K562 (cell line): ENCODE measurements around the gene TCF12. TPM values are rescaled to one million over a fixed set of nuclear protein-coding genes. Genes with fewer than 3 reads are reported as not detected.

ENCODE experiments used
- ATAC-seq: fragments of 200-7000 bp; cut with Tn5 transposase; 3 replicates; pipeline ENCODE4 v1.9.1; 2020; ENCODE audit warnings: moderate library complexity
- BruUV-seq: library from RNA; stranded (reverse); fragments of 400-500 nt; replicated peaks from 2 replicates; lab custom pipeline; 2021; lab: Mats Ljungman, UMichigan
- CTCF ChIA-PET: fragments of 300-600 bp; formaldehyde crosslinking; extraction: SDS; loops from one replicate; lab custom pipeline; 2021; ENCODE audit warnings: low intra/inter-chr PET ratio; lab: Yijun Ruan, JAX
- POLR2A ChIA-PET: fragments of 300-600, 350-650 bp; sonication (Branson Sonifier 250); formaldehyde crosslinking; extraction: SDS; loops from one replicate; lab custom pipeline; 2021; ENCODE audit warnings: antibody characterized with exemption, inconsistent platforms; lab: Yijun Ruan, JAX
- DNase-seq, 4 experiments: peaks; one replicate each; pipeline versions ENCODE4 v3.0.0 to v3.0.0-alpha.2; 2011 to 2018; ENCODE audit warnings: low spot score in 3 of 4, mixed read lengths in 3 of 4; ENCODE audit errors: extremely low read depth in 1 of 4
- FAIRE-seq: peaks from 2 replicates; lab custom pipeline; 2011; peaks lifted over from hg19 to GRCh38; lab: Jason Lieb, UNC
- H2AFZ ChIP-seq: 2 replicates; pipeline ENCODE4 v1.6.0; 2011; ENCODE audit warnings: low read depth, low read length, control low read depth, inconsistent platforms
- H3K27ac ChIP-seq: fragments of 200-600 bp; 3 replicates; pipeline ENCODE4 v1.8.0; 2011; ENCODE audit warnings: low read depth, mild to moderate bottlenecking, control low read depth, inconsistent platforms, low read length, moderate library complexity, mixed read lengths; ENCODE audit errors: extremely low read depth
- H3K27me3 ChIP-seq, 2 experiments: fragments of 300-600 bp in 1 of 2; 2 replicates in 1 of 2; 3 replicates in 1 of 2; pipeline versions ENCODE4 v1.6.0 to v1.8.0; 2011; ENCODE audit warnings: inconsistent platforms in 2 of 2, low read length in 2 of 2, mild to moderate bottlenecking in 1 of 2, mixed read lengths in 1 of 2, moderate library complexity in 1 of 2; ENCODE audit not compliant: control insufficient read depth in 2 of 2, insufficient read depth in 2 of 2
- H3K36me3 ChIP-seq: fragments of 300-600 bp; 3 replicates; pipeline ENCODE4 v1.8.0; 2011; ENCODE audit warnings: mild to moderate bottlenecking, low read length, inconsistent platforms; ENCODE audit not compliant: control insufficient read depth, insufficient read depth
- H3K4me1 ChIP-seq, 2 experiments: fragments of 200-600 bp in 1 of 2; replicated peaks in 1 of 2; 2 replicates in 1 of 2; 3 replicates in 1 of 2; pipeline versions ENCODE4 v1.5.1 to v1.8.0; 2011; ENCODE audit warnings: inconsistent platforms in 2 of 2, low read length in 2 of 2, mild to moderate bottlenecking in 1 of 2, mixed read lengths in 1 of 2, moderate library complexity in 1 of 2; ENCODE audit not compliant: control insufficient read depth in 2 of 2, insufficient read depth in 2 of 2
- H3K4me2 ChIP-seq: 2 replicates; pipeline ENCODE4 v1.6.1; 2011; ENCODE audit warnings: low read length, control low read depth, inconsistent platforms, mixed read lengths; ENCODE audit not compliant: insufficient read depth
- H3K4me3 ChIP-seq: fragments of 200-600 bp; sonication (generic), shearing (Covaris generic); 2 replicates; pipeline ENCODE4 v1.5.1; 2016; ENCODE audit warnings: control low read depth, inconsistent platforms
- H3K79me2 ChIP-seq: fragments of 200-600 bp; 3 replicates; pipeline ENCODE4 v1.8.0; 2011; ENCODE audit warnings: low read length, inconsistent platforms; ENCODE audit not compliant: control insufficient read depth, insufficient read depth
- H3K9ac ChIP-seq, 2 experiments: 2 replicates each; pipeline versions ENCODE4 v1.6.0 to v1.6.1; 2011; ENCODE audit warnings: low read depth in 2 of 2, low read length in 2 of 2, control low read depth in 1 of 2, inconsistent platforms in 1 of 2, mild to moderate bottlenecking in 1 of 2, mixed read lengths in 1 of 2; ENCODE audit not compliant: insufficient read depth in 1 of 2
- H3K9me1 ChIP-seq: one replicate; pipeline ENCODE4 v1.6.0; 2011; ENCODE audit warnings: inconsistent platforms, mild to moderate bottlenecking, low read length, moderate library complexity; ENCODE audit not compliant: control insufficient read depth, insufficient read depth
- H3K9me3 ChIP-seq: replicated peaks from 2 replicates; pipeline ENCODE4 v1.5.1; 2011; ENCODE audit warnings: low read depth, low read length, inconsistent platforms; ENCODE audit not compliant: control insufficient read depth, insufficient read depth
- H4K20me1 ChIP-seq: replicated peaks from 2 replicates; pipeline ENCODE4 v1.6.1; 2011; ENCODE audit warnings: low read length, inconsistent platforms, mixed read lengths; ENCODE audit not compliant: control insufficient read depth, insufficient read depth
- DACH1 ChIP-seq: fragments of 450-650 bp; IDR thresholded peaks from 2 replicates; pipeline ENCODE4 v1.6.1; 2018; ENCODE audit not compliant: partially characterized antibody
- ETV6 ChIP-seq, 3 experiments: fragments of 150-350 bp in 1 of 3; sonication (generic) in 1 of 3; formaldehyde crosslinking in 1 of 3; IDR thresholded peaks; 2 replicates each; pipeline versions ENCODE4 v1.6.1 to v1.8.0; 2014 to 2022; ENCODE audit warnings: borderline replicate concordance in 2 of 3, low read depth in 2 of 3, antibody characterized with exemption in 1 of 3, low read length in 1 of 3, mild to moderate bottlenecking in 1 of 3, missing genetic modification reagents in 1 of 3
- OTX1 ChIP-seq: fragments of 450-650 bp; formaldehyde crosslinking; IDR thresholded peaks from 2 replicates; pipeline ENCODE4 v1.4.0; 2022; ENCODE audit warnings: mild to moderate bottlenecking
- POLR2H ChIP-seq: IDR thresholded peaks from 2 replicates; pipeline ENCODE4 v1.6.1; 2016; ENCODE audit warnings: missing genetic modification characterization, low read depth, mild to moderate bottlenecking, control low read depth, missing compliant biosample characterization, moderate library complexity
- TAF1 ChIP-seq: IDR thresholded peaks from 2 replicates; pipeline ENCODE4 v1.6.1; 2011; ENCODE audit warnings: mild to moderate bottlenecking, low read length, moderate library complexity; ENCODE audit not compliant: insufficient read depth, control insufficient read depth, severe bottlenecking; ENCODE audit errors: extremely low read depth
- WHSC1 ChIP-seq: IDR thresholded peaks from one replicate; pipeline ENCODE4 v1.6.1; 2012; ENCODE audit warnings: low read length, control low read depth, inconsistent platforms
- ZNF583 ChIP-seq: fragments of 250-450 bp; sonication (Bioruptor Pico); IDR thresholded peaks from 2 replicates; pipeline ENCODE4 v1.4.0; 2020
- ZSCAN29 ChIP-seq: fragments of 450-650 bp; IDR thresholded peaks from 2 replicates; pipeline ENCODE4 v1.6.1; 2017
- WGBS: fragments of 100-300 bp; shearing (Covaris generic); methylation state at CpG from one replicate; pipeline ENCODE4 v1.1.6; 2016; ENCODE audit warnings: low coverage, mixed read lengths; ENCODE audit not compliant: insufficient coverage; ENCODE audit errors: missing lambda C conversion rate; 5-methylcytosine and 5-hydroxymethylcytosine counted together
- in situ Hi-C: fragments of 300-500 bp; cut with MboI; formaldehyde crosslinking; loops from 4 replicates; pipeline ENCODE4 v1.15.0; 2018; ENCODE audit warnings: inconsistent platforms, mixed read lengths
- intact Hi-C: fragments of 100-400 bp; cut with micrococcal nuclease; formaldehyde crosslinking; loops from 2 replicates; pipeline ENCODE4 v1.14.2; 2022
- polyA plus RNA-seq, 8 experiments: library from polyadenylated mRNA; depleted of rRNA in 4 of 8; stranded (reverse) in 5 of 8; unstranded in 3 of 8; fragments of >200 nt; fragmentation: Nextera tagmentation in 2 of 8; fragmentation: Illumina TruSeq in 1 of 8; extraction: Ambion mirVana in 2 of 8; extraction: Trizol in 1 of 8; gene quantifications; 2 replicates each; pipeline versions ENCODE4 v1.2.1 to v1.2.3, GENCODE V29; 2011 to 2014; ENCODE audit warnings: inconsistent platforms in 1 of 8, missing spikeins in 1 of 8
- total RNA-seq, 7 experiments: library from RNA; depleted of rRNA in 6 of 7; stranded (reverse); fragments of >200 nt in 6 of 7; fragmentation: Illumina TruSeq in 2 of 7; extraction: Trizol in 2 of 7; gene quantifications; 2 replicates each; pipeline versions ENCODE4 v1.2.1 to v1.2.3, GENCODE V29; 2011 to 2021; ENCODE audit warnings: low replicate concordance in 1 of 7
- TF ChIP-seq, protein P1 (sequence below): sonication (generic); formaldehyde crosslinking; IDR thresholded peaks from 2 replicates; pipeline ENCODE4 v1.8.0; 2022; ENCODE audit warnings: mild to moderate bottlenecking, missing genetic modification reagents
- TF ChIP-seq, protein P2 (sequence below): fragments of 450-650 bp; conservative IDR thresholded peaks from 2 replicates; pipeline ENCODE4 v1.6.1; 2016; ENCODE audit warnings: missing genetic modification characterization, low read depth, mild to moderate bottlenecking, control low read depth, missing compliant biosample characterization
- TF ChIP-seq, protein P3 (sequence below), 2 experiments: fragments of 450-650 bp; IDR thresholded peaks; 2 replicates each; pipeline ENCODE4 v1.6.1; 2018; ENCODE audit warnings: mild to moderate bottlenecking in 2 of 2, low read depth in 1 of 2; ENCODE audit not compliant: partially characterized antibody in 2 of 2

The TCF12 gene
- total and polyA plus RNA-seq, 9 of the 15 experiments (the other 6 are each of a cell fraction or from before 2014, with no cell fraction given) = 10.5 to 132 (median 52.9) TPM

DNA sequence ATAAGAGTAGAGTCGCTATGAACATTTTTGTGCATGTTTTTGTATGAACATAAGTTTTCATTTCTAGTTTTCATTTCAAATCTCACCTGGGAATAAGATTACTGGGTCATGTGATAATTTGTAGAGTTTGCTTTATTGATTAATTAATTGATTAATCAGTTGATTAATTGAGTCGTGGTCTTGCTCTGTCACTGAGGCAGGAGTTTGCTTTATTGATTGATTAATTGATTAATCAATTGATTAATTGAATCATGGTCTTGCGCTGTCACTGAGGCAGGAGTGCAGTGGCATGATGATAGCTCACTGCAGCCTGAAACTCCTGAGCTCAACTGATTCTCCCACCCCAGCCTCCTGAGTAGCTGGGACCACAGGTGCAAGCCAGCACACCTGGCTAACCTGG is 111.6 kb downstream of the TCF12 start:
- in situ Hi-C loops = no loop called here
- no peak overlapping the region for H3K9ac ChIP-seq
- TF ChIP-seq TAF1 = no peak
- TF ChIP-seq WHSC1 = no peak
- TF ChIP-seq, protein P1, sequence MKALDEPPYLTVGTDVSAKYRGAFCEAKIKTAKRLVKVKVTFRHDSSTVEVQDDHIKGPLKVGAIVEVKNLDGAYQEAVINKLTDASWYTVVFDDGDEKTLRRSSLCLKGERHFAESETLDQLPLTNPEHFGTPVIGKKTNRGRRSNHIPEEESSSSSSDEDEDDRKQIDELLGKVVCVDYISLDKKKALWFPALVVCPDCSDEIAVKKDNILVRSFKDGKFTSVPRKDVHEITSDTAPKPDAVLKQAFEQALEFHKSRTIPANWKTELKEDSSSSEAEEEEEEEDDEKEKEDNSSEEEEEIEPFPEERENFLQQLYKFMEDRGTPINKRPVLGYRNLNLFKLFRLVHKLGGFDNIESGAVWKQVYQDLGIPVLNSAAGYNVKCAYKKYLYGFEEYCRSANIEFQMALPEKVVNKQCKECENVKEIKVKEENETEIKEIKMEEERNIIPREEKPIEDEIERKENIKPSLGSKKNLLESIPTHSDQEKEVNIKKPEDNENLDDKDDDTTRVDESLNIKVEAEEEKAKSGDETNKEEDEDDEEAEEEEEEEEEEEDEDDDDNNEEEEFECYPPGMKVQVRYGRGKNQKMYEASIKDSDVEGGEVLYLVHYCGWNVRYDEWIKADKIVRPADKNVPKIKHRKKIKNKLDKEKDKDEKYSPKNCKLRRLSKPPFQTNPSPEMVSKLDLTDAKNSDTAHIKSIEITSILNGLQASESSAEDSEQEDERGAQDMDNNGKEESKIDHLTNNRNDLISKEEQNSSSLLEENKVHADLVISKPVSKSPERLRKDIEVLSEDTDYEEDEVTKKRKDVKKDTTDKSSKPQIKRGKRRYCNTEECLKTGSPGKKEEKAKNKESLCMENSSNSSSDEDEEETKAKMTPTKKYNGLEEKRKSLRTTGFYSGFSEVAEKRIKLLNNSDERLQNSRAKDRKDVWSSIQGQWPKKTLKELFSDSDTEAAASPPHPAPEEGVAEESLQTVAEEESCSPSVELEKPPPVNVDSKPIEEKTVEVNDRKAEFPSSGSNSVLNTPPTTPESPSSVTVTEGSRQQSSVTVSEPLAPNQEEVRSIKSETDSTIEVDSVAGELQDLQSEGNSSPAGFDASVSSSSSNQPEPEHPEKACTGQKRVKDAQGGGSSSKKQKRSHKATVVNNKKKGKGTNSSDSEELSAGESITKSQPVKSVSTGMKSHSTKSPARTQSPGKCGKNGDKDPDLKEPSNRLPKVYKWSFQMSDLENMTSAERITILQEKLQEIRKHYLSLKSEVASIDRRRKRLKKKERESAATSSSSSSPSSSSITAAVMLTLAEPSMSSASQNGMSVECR (CRISPR knock-in tag) = no peak
- peak; percentile 73 for TF ChIP-seq DACH1
- TF ChIP-seq, protein P2, sequence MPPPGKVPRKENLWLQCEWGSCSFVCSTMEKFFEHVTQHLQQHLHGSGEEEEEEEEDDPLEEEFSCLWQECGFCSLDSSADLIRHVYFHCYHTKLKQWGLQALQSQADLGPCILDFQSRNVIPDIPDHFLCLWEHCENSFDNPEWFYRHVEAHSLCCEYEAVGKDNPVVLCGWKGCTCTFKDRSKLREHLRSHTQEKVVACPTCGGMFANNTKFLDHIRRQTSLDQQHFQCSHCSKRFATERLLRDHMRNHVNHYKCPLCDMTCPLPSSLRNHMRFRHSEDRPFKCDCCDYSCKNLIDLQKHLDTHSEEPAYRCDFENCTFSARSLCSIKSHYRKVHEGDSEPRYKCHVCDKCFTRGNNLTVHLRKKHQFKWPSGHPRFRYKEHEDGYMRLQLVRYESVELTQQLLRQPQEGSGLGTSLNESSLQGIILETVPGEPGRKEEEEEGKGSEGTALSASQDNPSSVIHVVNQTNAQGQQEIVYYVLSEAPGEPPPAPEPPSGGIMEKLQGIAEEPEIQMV (tag) = no peak
- TF ChIP-seq POLR2H = no peak
- TF ChIP-seq, protein P3, sequence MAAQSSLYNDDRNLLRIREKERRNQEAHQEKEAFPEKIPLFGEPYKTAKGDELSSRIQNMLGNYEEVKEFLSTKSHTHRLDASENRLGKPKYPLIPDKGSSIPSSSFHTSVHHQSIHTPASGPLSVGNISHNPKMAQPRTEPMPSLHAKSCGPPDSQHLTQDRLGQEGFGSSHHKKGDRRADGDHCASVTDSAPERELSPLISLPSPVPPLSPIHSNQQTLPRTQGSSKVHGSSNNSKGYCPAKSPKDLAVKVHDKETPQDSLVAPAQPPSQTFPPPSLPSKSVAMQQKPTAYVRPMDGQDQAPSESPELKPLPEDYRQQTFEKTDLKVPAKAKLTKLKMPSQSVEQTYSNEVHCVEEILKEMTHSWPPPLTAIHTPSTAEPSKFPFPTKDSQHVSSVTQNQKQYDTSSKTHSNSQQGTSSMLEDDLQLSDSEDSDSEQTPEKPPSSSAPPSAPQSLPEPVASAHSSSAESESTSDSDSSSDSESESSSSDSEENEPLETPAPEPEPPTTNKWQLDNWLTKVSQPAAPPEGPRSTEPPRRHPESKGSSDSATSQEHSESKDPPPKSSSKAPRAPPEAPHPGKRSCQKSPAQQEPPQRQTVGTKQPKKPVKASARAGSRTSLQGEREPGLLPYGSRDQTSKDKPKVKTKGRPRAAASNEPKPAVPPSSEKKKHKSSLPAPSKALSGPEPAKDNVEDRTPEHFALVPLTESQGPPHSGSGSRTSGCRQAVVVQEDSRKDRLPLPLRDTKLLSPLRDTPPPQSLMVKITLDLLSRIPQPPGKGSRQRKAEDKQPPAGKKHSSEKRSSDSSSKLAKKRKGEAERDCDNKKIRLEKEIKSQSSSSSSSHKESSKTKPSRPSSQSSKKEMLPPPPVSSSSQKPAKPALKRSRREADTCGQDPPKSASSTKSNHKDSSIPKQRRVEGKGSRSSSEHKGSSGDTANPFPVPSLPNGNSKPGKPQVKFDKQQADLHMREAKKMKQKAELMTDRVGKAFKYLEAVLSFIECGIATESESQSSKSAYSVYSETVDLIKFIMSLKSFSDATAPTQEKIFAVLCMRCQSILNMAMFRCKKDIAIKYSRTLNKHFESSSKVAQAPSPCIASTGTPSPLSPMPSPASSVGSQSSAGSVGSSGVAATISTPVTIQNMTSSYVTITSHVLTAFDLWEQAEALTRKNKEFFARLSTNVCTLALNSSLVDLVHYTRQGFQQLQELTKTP (IDR thresholded peaks at IDR 0.05; ENCODE audit: low read depth in 1 of 2, partially characterized antibody in 2 of 2) = no peak
- no peak for TF ChIP-seq ZSCAN29
- TF ChIP-seq OTX1 (CRISPR knock-in tag) = no peak
- TF ChIP-seq ETV6 (IDR thresholded peaks at IDR 0.05; ENCODE audit: borderline replicate concordance in 1 of 2, low read depth in 2 of 2, low read length in 1 of 2) = no peak
- TF ChIP-seq ETV6 (CRISPR knock-in tag; IDR thresholded peaks at IDR 0.05; ENCODE audit: borderline replicate concordance) = 0 out of 2 replicates have a peak, but pooled peaks have one; percentile 42
- TF ChIP-seq ZNF583 (CRISPR knock-in tag) = no peak

More for the DNA sequence above, 111.6 kb downstream of the TCF12 start:
- no peaks in the 10 kb centered on the region for H3K9me3 ChIP-seq
- H3K4me3 ChIP-seq = no peak overlapping the region
- no peaks in the 10 kb centered on the region for H3K36me3 ChIP-seq
- WGBS = 76% methylated on average over 3 of the region's 3 CpGs
- no peak for ATAC-seq
- H3K4me2 ChIP-seq = no peak overlapping the region
- POLR2A ChIA-PET = no interaction called here
- FAIRE-seq = no peak
- peaks cover 0 to 13% of the 10 kb centered on the region in 2 experiments; a peak in 3 of 5 replicates for H3K4me1 ChIP-seq
- no TSS peak for BruUV-seq
- DNase-seq = no peak
- no peaks in the 10 kb centered on the region for H3K9me1 ChIP-seq
- H3K27ac ChIP-seq = no peak overlapping the region
- H2AFZ ChIP-seq = no peak overlapping the region
- H3K79me2 ChIP-seq = peaks cover 75% of the 10 kb centered on the region
- intact Hi-C loops = no loop called here
- no peaks in the 10 kb centered on the region for H3K27me3 ChIP-seq
- CTCF ChIA-PET = no interaction called here
- H4K20me1 ChIP-seq = peaks cover 6% of the 10 kb centered on the region; the same call in 1 of the 2 replicates
